ENCODE measurements around the gene TAS2R43. TPM values are rescaled to one million over a fixed set of nuclear protein-coding genes. Genes with fewer than 3 reads are reported as not detected.
"Not testable (repeated sequence)": the region's sequence is repeated elsewhere in the genome, so short reads cannot be mapped to it uniquely, and the experiment has no call there.

Gene TAS2R43
- total RNA-seq, 2 donors from 2014 or later = 0.33 to 1.3 TPM

GRCh38 chr12:11069854-11070365 is 22.2 kb downstream of the TAS2R43 start:
- intact Hi-C loops (cut with DNase I) = loop anchor here in 1 of 2 donors (5.0 kb wide), 1 partner anchor 53 kb away; no protein-coding TSS in a partner anchor

GRCh38 chr12:11067514-11067913 is 24.6 kb downstream of the TAS2R43 start:
- intact Hi-C loops (cut with DNase I) = no loop called here
- no peak for DNase-seq (ENCODE audit: low spot score)

More at GRCh38 chr12:11069854-11070365, 22.2 kb downstream of the TAS2R43 start:
- DNase-seq (ENCODE audit: low spot score) = no peak

- DNase-seq (ENCODE audit: low spot score); intact Hi-C loops (cut with DNase I): not testable (repeated sequence)
Observed at GRCh38 chr12:11062194-11062593, 29.9 kb downstream of the TAS2R43 start, which contains the start of gene TAS2R46. Gene TAS2R46 (minus strand): TSS chr12:11062294. CDS start chr12:11062294, 0 bp downstream.

GRCh38 chr12:11059784-11060183 is 32.3 kb downstream of the TAS2R43 start:
- DNase-seq (ENCODE audit: low spot score) = no peak
- intact Hi-C loops (cut with DNase I) = no loop called here

GRCh38 chr12:11059041-11059440 is 33.1 kb downstream of the TAS2R43 start:
- DNase-seq (ENCODE audit: low spot score) = no peak
- intact Hi-C loops (cut with DNase I) = no loop called here

GRCh38 chr12:11055306-11055705 is 36.8 kb downstream of the TAS2R43 start:
- DNase-seq (ENCODE audit: low spot score) = no peak
- intact Hi-C loops (cut with DNase I) = no loop called here

- DNase-seq (ENCODE audit: low spot score); intact Hi-C loops (cut with DNase I): not testable (repeated sequence)
Observed at GRCh38 chr12:11049806-11050531, 42.1 kb downstream of the TAS2R43 start.

- intact Hi-C loops (cut with DNase I); DNase-seq (ENCODE audit: low spot score): not testable (repeated sequence)
Observed at GRCh38 chr12:11041366-11041765, 50.7 kb downstream of the TAS2R43 start.

Other genes starting within 250 kb of the TAS2R43 start
- gene PRR4, start 242.8 kb downstream of the TAS2R43 start, total RNA-seq = 1 to 10 TPM; 2.5 to 4.3 TPM
- gene PRH1, start 208.1 kb downstream of the TAS2R43 start, total RNA-seq = 10 to 100 TPM; 13.5 to 19.2 TPM
- 1 to 10 TPM; 2.4 to 2.5 TPM for gene TAS2R13, start 182.8 kb downstream of the TAS2R43 start, total RNA-seq
- not detected for gene PRH2, start 163.1 kb downstream of the TAS2R43 start, total RNA-seq
- 1 to 10 TPM; 3.5 to 5.5 TPM for gene TAS2R14, start 153.1 kb downstream of the TAS2R43 start, total RNA-seq
- 1 to 10 TPM; 2.0 to 3.2 TPM for gene TAS2R50, start 105.4 kb downstream of the TAS2R43 start, total RNA-seq
- gene TAS2R20, start 94.0 kb downstream of the TAS2R43 start, total RNA-seq = 1 to 10 TPM; 3.0 to 4.3 TPM
- 1 to 10 TPM; 4.3 to 5.9 TPM for gene TAS2R19, start 69.7 kb downstream of the TAS2R43 start, total RNA-seq
- gene TAS2R31, start 60.9 kb downstream of the TAS2R43 start, total RNA-seq = 1 to 10 TPM; 3.3 to 4.7 TPM
- 1 to 10 TPM; 2.2 to 2.4 TPM for gene TAS2R46, start 30.0 kb downstream of the TAS2R43 start, total RNA-seq
- gene TAS2R30, start 42.3 kb upstream of the TAS2R43 start, total RNA-seq = 1 to 10 TPM; 4.3 to 4.4 TPM
- gene SMIM10L1, start 78.9 kb upstream of the TAS2R43 start, total RNA-seq = 10 to 100 TPM; 15.1 to 15.3 TPM
- gene TAS2R42, start 94.6 kb upstream of the TAS2R43 start, total RNA-seq = not detected
- gene PRB3, start 177.4 kb upstream of the TAS2R43 start, total RNA-seq = not detected
- not detected for gene PRB4, start 218.1 kb upstream of the TAS2R43 start, total RNA-seq